ENCODE results near the gene GPR176.
A peak's percentile ranks its signal among the peaks of the same experiment; 100 is the strongest.

GPR176 gene

GRCh38 chr15:39782441-39783138 is 137.5 kb downstream of the GPR176 start, which contains the start of gene FSIP1 (continued):
- peak; percentile 91 for TF ChIP-seq ZBTB11 (tag by site-specific recombination; conservative IDR thresholded peaks at IDR 0.05; ENCODE audit: low read depth)
- 0 out of 2 replicates have a peak, but pooled peaks have one; percentile 17 for TF ChIP-seq YY1 (tag by site-specific recombination; IDR thresholded peaks at IDR 0.05)
- peak; percentile 68 for TF ChIP-seq SP3 (tag by site-specific recombination; IDR thresholded peaks at IDR 0.05)
- TF ChIP-seq ZNF548 (tag by site-specific recombination; IDR thresholded peaks at IDR 0.05) = no peak
- TF ChIP-seq SCRT2 (tag by site-specific recombination; IDR thresholded peaks at IDR 0.05) = no peak
- peak; percentile 71 for TF ChIP-seq ZNF335 (tag by site-specific recombination; conservative IDR thresholded peaks at IDR 0.05)
- peak; percentile 72 for TF ChIP-seq ZNF341 (tag by site-specific recombination; IDR thresholded peaks at IDR 0.05; ENCODE audit: low read depth)
- peak; percentile 14; the same call in 1 of the 2 replicates for TF ChIP-seq ZSCAN30 (tag by site-specific recombination; IDR thresholded peaks at IDR 0.05)
- no peak for TF ChIP-seq ZNF510 (tag by site-specific recombination; IDR thresholded peaks at IDR 0.05; ENCODE audit: insufficient replicate concordance)
- TF ChIP-seq ATF2 (tag by site-specific recombination; IDR thresholded peaks at IDR 0.05; ENCODE audit: low read depth) = no peak
- no peak for TF ChIP-seq ZNF404 (tag by site-specific recombination; IDR thresholded peaks at IDR 0.05)
- no peak for TF ChIP-seq ZNF621 (tag by site-specific recombination; IDR thresholded peaks at IDR 0.05)
- peak; percentile 44; the same call in 1 of the 2 replicates for TF ChIP-seq ZBTB20 (tag by site-specific recombination; IDR thresholded peaks at IDR 0.05)
- no peak for TF ChIP-seq ZNF521 (tag by site-specific recombination; IDR thresholded peaks at IDR 0.05)
- TF ChIP-seq ZNF645 (tag by site-specific recombination; IDR thresholded peaks at IDR 0.05) = no peak
- no peak for TF ChIP-seq BCL11A (tag by site-specific recombination; IDR thresholded peaks at IDR 0.05; ENCODE audit: low read depth)
- no peak for TF ChIP-seq ZNF518A (tag by site-specific recombination; conservative IDR thresholded peaks at IDR 0.05; ENCODE audit: low read depth)
- TF ChIP-seq SP2 (tag by site-specific recombination; IDR thresholded peaks at IDR 0.05) = peak; percentile 83
- no peak for TF ChIP-seq ZNF488 (tag by site-specific recombination; IDR thresholded peaks at IDR 0.05)
- no peak for TF ChIP-seq ZNF169 (tag by site-specific recombination; IDR thresholded peaks at IDR 0.05)
- TF ChIP-seq OSR2 (tag by site-specific recombination; IDR thresholded peaks at IDR 0.05) = no peak
- TF ChIP-seq ZNF768 (tag by site-specific recombination; IDR thresholded peaks at IDR 0.05) = no peak
- peak; percentile 64 for TF ChIP-seq PATZ1 (tag by site-specific recombination; IDR thresholded peaks at IDR 0.05)
- no peak for TF ChIP-seq KLF7 (tag by site-specific recombination; IDR thresholded peaks at IDR 0.05; ENCODE audit: borderline replicate concordance)
- no peak for TF ChIP-seq ZNF530 (tag by site-specific recombination; IDR thresholded peaks at IDR 0.05; ENCODE audit: low read depth)
